ENCODE data around the gene ZNF296.

The ZNF296 gene

GRCh38 chr19:45103156-45103507 lies 26.9 kb upstream of the ZNF296 start:
- TF ChIP-seq CTCF (IDR thresholded peaks at IDR 0.05; ENCODE audit: low read depth, low read length, missing control alignments) = no peak
- no peak for DNase-seq (ENCODE audit: extremely low read depth, low read depth)
- 0 out of 2 replicates have a peak overlapping the region, but pooled peaks have one; percentile 1 for H3K4me3 ChIP-seq (replicated peaks; ENCODE audit: low read depth, low read length)

GRCh38 chr19:45102481-45102880 lies 26.2 kb upstream of the ZNF296 start:
- H3K4me3 ChIP-seq (replicated peaks; ENCODE audit: low read depth, low read length) = no peak overlapping the region
- DNase-seq (ENCODE audit: extremely low read depth, low read depth) = no peak
- no peak for TF ChIP-seq CTCF (IDR thresholded peaks at IDR 0.05; ENCODE audit: low read depth, low read length, missing control alignments)

GRCh38 chr19:45101806-45102205 lies 25.5 kb upstream of the ZNF296 start:
- TF ChIP-seq CTCF (IDR thresholded peaks at IDR 0.05; ENCODE audit: low read depth, low read length, missing control alignments) = no peak
- DNase-seq (ENCODE audit: extremely low read depth, low read depth) = no peak
- H3K4me3 ChIP-seq (replicated peaks; ENCODE audit: low read depth, low read length) = no peak overlapping the region

GRCh38 chr19:45100846-45101252 lies 24.6 kb upstream of the ZNF296 start:
- no peak for TF ChIP-seq CTCF (IDR thresholded peaks at IDR 0.05; ENCODE audit: low read depth, low read length, missing control alignments)
- H3K4me3 ChIP-seq (replicated peaks; ENCODE audit: low read depth, low read length) = no peak overlapping the region
- no peak for DNase-seq (ENCODE audit: extremely low read depth, low read depth)

- no peak for TF ChIP-seq CTCF (IDR thresholded peaks at IDR 0.05; ENCODE audit: low read depth, low read length, missing control alignments)
- DNase-seq (ENCODE audit: extremely low read depth, low read depth) = no peak
- H3K4me3 ChIP-seq (replicated peaks; ENCODE audit: low read depth, low read length) = no peak overlapping the region
Observed at GRCh38 chr19:45100201-45100600, 23.9 kb upstream of the ZNF296 start.

- no peak for TF ChIP-seq CTCF (IDR thresholded peaks at IDR 0.05; ENCODE audit: low read depth, low read length, missing control alignments)
- no peak for DNase-seq (ENCODE audit: extremely low read depth, low read depth)
- H3K4me3 ChIP-seq (replicated peaks; ENCODE audit: low read depth, low read length) = no peak overlapping the region
Observed at GRCh38 chr19:45099467-45100191, 23.4 kb upstream of the ZNF296 start.
